ENCODE results near the gene HLTF. TPM values are rescaled to one million over a fixed set of nuclear protein-coding genes. Genes with fewer than 3 reads are reported as not detected.

Gene HLTF
- total RNA-seq, 4 donors from 2014 or later, result 13.3 to 26.2 (median 19.4) TPM

GRCh38 chr3:149061776-149062175 is 24.6 kb downstream of the HLTF start:
- Histone ChIP-seq H3K4me3 (no peak overlapping the region), H3K27ac (replicated peaks in 1 of 4) (no peak overlapping the region), H3K9me3 (no peaks in the 10 kb centered on the region), H3K36me3 (peaks cover 6 to 76% (median 46%) of the 10 kb centered on the region in 4 donors), H3K27me3 (no peaks in the 10 kb centered on the region), H3K4me1 (no peaks in the 10 kb centered on the region)
- DNase-seq (ENCODE audit: extremely low spot score), result no peak
- no peak for TF ChIP-seq POLR2AphosphoS5 (IDR thresholded peaks at IDR 0.05)
- no peak for TF ChIP-seq CTCF (IDR thresholded peaks at IDR 0.05)
- no peak for TF ChIP-seq POLR2A (IDR thresholded peaks at IDR 0.05; ENCODE audit: low read depth)
- 89% methylated on average over 2 of the region's 2 CpGs for WGBS
- intact Hi-C loops (cut with DNase I), result no loop called here

- DNase-seq (ENCODE audit: extremely low spot score), result no peak
- intact Hi-C loops (cut with DNase I), result no loop called here
- no peak overlapping the region for H3K4me3 ChIP-seq
- no peaks in the 10 kb centered on the region for H3K4me1 ChIP-seq
- peaks cover 6 to 85% (median 46%) of the 10 kb centered on the region in 4 donors for H3K36me3 ChIP-seq
- TF ChIP-seq POLR2AphosphoS5 (IDR thresholded peaks at IDR 0.05) (no peak), EP300 (IDR thresholded peaks at IDR 0.05) (no peak), CTCF (IDR thresholded peaks at IDR 0.05) (no peak), POLR2A (IDR thresholded peaks at IDR 0.05; ENCODE audit: low read depth) (no peak)
- 88% methylated on average over 1 of the region's 1 CpG for WGBS
- H3K27me3 ChIP-seq, result no peaks in the 10 kb centered on the region
- H3K27ac ChIP-seq (replicated peaks in 1 of 4), result no peak overlapping the region
- no peaks in the 10 kb centered on the region for H3K9me3 ChIP-seq
Measured at GRCh38 chr3:149058602-149059001, 27.7 kb downstream of the HLTF start.

- TF ChIP-seq POLR2A (IDR thresholded peaks at IDR 0.05; ENCODE audit: low read depth) (no peak), EP300 (IDR thresholded peaks at IDR 0.05) (no peak), POLR2AphosphoS5 (IDR thresholded peaks at IDR 0.05) (no peak), CTCF (IDR thresholded peaks at IDR 0.05) (no peak)
- no peak overlapping the region for H3K27ac ChIP-seq (replicated peaks in 1 of 4)
- H3K36me3 ChIP-seq, result peaks cover 6 to 86% (median 45%) of the 10 kb centered on the region in 4 donors
- 95% methylated on average over 1 of the region's 1 CpG for WGBS
- no peak overlapping the region for H3K4me3 ChIP-seq
- no peak for DNase-seq (ENCODE audit: extremely low spot score)
- intact Hi-C loops (cut with DNase I), result no loop called here
- H3K4me1 ChIP-seq, result no peaks in the 10 kb centered on the region
- no peaks in the 10 kb centered on the region for H3K27me3 ChIP-seq
- H3K9me3 ChIP-seq, result no peaks in the 10 kb centered on the region
Measured at GRCh38 chr3:149058198-149058597, 28.1 kb downstream of the HLTF start.

- intact Hi-C loops (cut with DNase I), result no loop called here
- no peaks in the 10 kb centered on the region for H3K4me1 ChIP-seq
- H3K36me3 ChIP-seq, result peaks cover 0 to 84% (median 40%) of the 10 kb centered on the region in 4 donors
- DNase-seq (ENCODE audit: extremely low spot score), result no peak
- no peaks in the 10 kb centered on the region for H3K27me3 ChIP-seq
- no peaks in the 10 kb centered on the region for H3K9me3 ChIP-seq
- H3K4me3 ChIP-seq, result no peak overlapping the region
- WGBS, result 83% methylated on average over 3 of the region's 3 CpGs
- no peak for TF ChIP-seq POLR2AphosphoS5 (IDR thresholded peaks at IDR 0.05)
- TF ChIP-seq EP300 (IDR thresholded peaks at IDR 0.05), result no peak
- no peak for TF ChIP-seq POLR2A (IDR thresholded peaks at IDR 0.05; ENCODE audit: low read depth)
- TF ChIP-seq CTCF (IDR thresholded peaks at IDR 0.05), result no peak
- H3K27ac ChIP-seq (replicated peaks in 1 of 4), result no peak overlapping the region
Measured at GRCh38 chr3:149055575-149055974, 30.8 kb downstream of the HLTF start.

Data from esophagus muscularis mucosa (tissue), 4 donors.